ENCODE results near the gene MRTFA. TPM values are rescaled to one million over a fixed set of nuclear protein-coding genes. Genes with fewer than 3 reads are reported as not detected.
A peak's percentile ranks its signal among the peaks of the same experiment; 100 is the strongest.

The MRTFA gene
- 68.4 TPM for total RNA-seq (ENCODE audit: unreplicated experiment)
- long read RNA-seq, partial matches to known transcripts = 0 of 4 reads
- long read RNA-seq, other reads (novel, unspliced or antisense) = 4 of 4 reads

DNA sequence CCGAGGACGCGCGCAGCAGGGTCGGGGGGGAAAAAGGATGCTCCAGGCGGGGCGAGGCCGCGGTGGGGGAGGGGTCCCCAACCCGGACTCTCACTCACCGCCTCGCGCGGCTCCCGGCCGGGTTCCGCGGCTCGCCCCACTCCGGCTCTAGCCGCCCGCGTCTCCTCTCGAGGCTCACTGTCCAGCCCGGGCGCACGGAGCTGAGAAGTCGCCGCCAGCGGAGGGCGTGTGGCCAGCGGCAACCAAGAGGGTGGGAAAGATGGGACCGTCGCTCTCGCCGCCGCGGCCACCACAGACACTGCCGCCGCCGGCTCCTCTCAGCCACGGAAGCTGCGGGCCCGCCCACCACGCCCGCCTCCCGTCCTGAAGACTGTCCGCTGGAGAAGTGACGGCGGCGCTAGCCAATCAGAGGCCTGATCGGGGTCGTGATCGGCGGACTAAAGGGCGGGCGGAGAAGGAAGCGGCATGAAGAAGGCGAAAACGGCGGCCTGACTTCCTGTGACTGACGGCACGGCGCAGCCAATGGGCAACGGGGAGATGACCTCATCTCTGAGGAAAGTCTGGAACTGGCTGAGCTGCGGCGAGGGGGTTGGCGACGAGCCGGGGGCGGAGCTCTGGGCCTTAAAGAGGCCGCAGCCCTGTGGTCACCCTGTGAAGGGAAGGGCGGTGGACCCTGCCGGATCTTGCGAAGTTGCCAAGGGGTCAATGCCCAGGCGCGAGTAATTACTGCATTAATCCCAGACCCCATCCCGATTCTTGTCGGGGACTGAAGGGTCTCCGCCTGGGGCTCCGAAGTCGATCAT lies at the start of gene MRTFA:
Gene MRTFA, minus strand, starts transcription at position 340 of the 803 bp plus-strand sequence.
- no peaks in the 10 kb centered on the region for H3K9me3 Mint-ChIP-seq (ENCODE audit: unreplicated experiment)
- peak within 1 kb of the TSS; percentile 95 for H3K4me3 Mint-ChIP-seq (ENCODE audit: unreplicated experiment)
- DNase-seq (ENCODE audit: low spot score) = peak; percentile 99
- TF ChIP-seq, protein P1, sequence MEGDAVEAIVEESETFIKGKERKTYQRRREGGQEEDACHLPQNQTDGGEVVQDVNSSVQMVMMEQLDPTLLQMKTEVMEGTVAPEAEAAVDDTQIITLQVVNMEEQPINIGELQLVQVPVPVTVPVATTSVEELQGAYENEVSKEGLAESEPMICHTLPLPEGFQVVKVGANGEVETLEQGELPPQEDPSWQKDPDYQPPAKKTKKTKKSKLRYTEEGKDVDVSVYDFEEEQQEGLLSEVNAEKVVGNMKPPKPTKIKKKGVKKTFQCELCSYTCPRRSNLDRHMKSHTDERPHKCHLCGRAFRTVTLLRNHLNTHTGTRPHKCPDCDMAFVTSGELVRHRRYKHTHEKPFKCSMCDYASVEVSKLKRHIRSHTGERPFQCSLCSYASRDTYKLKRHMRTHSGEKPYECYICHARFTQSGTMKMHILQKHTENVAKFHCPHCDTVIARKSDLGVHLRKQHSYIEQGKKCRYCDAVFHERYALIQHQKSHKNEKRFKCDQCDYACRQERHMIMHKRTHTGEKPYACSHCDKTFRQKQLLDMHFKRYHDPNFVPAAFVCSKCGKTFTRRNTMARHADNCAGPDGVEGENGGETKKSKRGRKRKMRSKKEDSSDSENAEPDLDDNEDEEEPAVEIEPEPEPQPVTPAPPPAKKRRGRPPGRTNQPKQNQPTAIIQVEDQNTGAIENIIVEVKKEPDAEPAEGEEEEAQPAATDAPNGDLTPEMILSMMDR (IDR thresholded peaks at IDR 0.05; ENCODE audit: unreplicated experiment) = no peak
- no peaks in the 10 kb centered on the region for H3K36me3 Mint-ChIP-seq (ENCODE audit: low read depth, unreplicated experiment)
- peaks cover 30% of the 10 kb centered on the region for H3K4me1 Mint-ChIP-seq (ENCODE audit: unreplicated experiment)
- H3K27ac Mint-ChIP-seq (ENCODE audit: unreplicated experiment) = peak within 1 kb of the TSS; percentile 93
- H3K27me3 Mint-ChIP-seq (ENCODE audit: unreplicated experiment) = no peaks in the 10 kb centered on the region

DNA sequence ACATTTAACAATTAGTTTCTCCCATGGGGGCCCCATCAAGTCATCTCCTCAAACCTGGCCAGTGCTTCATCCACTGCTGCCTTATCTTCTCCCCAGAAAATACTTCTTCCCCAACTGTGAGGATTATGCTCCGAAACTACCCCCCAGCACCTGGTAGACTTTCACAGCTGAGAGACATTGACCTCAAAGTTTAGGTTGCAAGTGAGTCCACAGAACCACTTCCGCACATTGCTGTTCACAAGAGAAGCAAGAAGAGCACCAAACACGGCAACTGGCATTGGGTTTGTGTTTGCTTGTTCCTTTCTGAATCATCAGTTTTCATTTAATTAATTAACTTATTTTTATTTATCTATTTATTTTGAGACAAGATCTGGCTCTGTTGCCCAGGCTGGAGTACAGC lies 48.9 kb upstream of the MRTFA start:
- Mint-ChIP-seq H3K36me3 (ENCODE audit: low read depth, unreplicated experiment) (peaks cover 4% of the 10 kb centered on the region), H3K27ac (ENCODE audit: unreplicated experiment) (no peak overlapping the region), H3K4me3 (ENCODE audit: unreplicated experiment) (no peak overlapping the region), H3K27me3 (ENCODE audit: unreplicated experiment) (peaks cover 7% of the 10 kb centered on the region), H3K9me3 (ENCODE audit: unreplicated experiment) (no peaks in the 10 kb centered on the region), H3K4me1 (ENCODE audit: unreplicated experiment) (peaks cover 34% of the 10 kb centered on the region)
- DNase-seq (ENCODE audit: low spot score) = no peak
- TF ChIP-seq, protein P1 (IDR thresholded peaks at IDR 0.05; ENCODE audit: unreplicated experiment) = no peak

DNA sequence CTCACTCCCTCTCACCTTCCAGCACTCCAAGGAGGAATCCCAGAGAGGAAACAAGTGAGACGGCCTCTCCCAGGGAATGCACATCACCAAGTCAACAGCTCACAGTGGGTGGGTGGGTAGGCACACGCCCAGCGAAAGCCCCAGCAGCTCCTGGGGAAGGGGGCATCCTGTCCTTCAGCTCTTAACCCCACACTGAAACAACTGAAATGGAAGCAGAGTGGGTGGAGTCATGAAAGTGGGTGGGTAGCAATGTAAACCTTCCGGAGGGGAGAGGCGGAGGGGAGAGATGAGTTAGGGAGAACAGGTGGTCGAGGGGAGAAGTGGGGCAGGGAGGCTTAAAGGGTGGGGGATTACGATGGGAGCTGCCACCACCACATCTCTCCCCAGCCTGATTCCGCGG lies 48.2 kb upstream of the MRTFA start:
- TF ChIP-seq, protein P1 (IDR thresholded peaks at IDR 0.05; ENCODE audit: unreplicated experiment) = no peak
- Mint-ChIP-seq H3K27ac (ENCODE audit: unreplicated experiment) (no peak overlapping the region), H3K9me3 (ENCODE audit: unreplicated experiment) (no peaks in the 10 kb centered on the region), H3K36me3 (ENCODE audit: low read depth, unreplicated experiment) (peaks cover 4% of the 10 kb centered on the region), H3K4me1 (ENCODE audit: unreplicated experiment) (peaks cover 40% of the 10 kb centered on the region), H3K4me3 (ENCODE audit: unreplicated experiment) (no peak overlapping the region), H3K27me3 (ENCODE audit: unreplicated experiment) (peaks cover 8% of the 10 kb centered on the region)
- no peak for DNase-seq (ENCODE audit: low spot score)

DNA sequence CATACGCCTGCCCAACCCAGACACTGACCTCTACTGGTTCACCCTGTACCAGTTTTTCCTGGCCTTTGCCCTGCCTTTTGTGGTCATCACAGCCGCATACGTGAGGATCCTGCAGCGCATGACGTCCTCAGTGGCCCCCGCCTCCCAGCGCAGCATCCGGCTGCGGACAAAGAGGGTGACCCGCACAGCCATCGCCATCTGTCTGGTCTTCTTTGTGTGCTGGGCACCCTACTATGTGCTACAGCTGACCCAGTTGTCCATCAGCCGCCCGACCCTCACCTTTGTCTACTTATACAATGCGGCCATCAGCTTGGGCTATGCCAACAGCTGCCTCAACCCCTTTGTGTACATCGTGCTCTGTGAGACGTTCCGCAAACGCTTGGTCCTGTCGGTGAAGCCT lies 44.9 kb upstream of the MRTFA start:
- no peaks in the 10 kb centered on the region for H3K9me3 Mint-ChIP-seq (ENCODE audit: unreplicated experiment)
- peaks cover 4% of the 10 kb centered on the region for H3K36me3 Mint-ChIP-seq (ENCODE audit: low read depth, unreplicated experiment)
- TF ChIP-seq, protein P1 (IDR thresholded peaks at IDR 0.05; ENCODE audit: unreplicated experiment) = no peak
- peaks cover 14% of the 10 kb centered on the region for H3K27me3 Mint-ChIP-seq (ENCODE audit: unreplicated experiment)
- H3K4me3 Mint-ChIP-seq (ENCODE audit: unreplicated experiment) = no peak overlapping the region
- no peak for DNase-seq (ENCODE audit: low spot score)
- H3K4me1 Mint-ChIP-seq (ENCODE audit: unreplicated experiment) = peaks cover 54% of the 10 kb centered on the region
- no peak overlapping the region for H3K27ac Mint-ChIP-seq (ENCODE audit: unreplicated experiment)

DNA sequence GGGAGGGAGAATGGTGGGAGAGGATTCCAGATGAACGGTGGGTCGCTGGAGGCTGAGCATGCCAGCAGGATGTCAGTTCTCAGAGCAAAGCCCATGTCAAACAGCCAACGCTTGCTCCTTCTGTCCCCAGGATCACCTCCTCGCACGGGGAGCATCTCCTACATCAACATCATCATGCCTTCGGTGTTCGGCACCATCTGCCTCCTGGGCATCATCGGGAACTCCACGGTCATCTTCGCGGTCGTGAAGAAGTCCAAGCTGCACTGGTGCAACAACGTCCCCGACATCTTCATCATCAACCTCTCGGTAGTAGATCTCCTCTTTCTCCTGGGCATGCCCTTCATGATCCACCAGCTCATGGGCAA lies 44.3 kb upstream of the MRTFA start:
- TF ChIP-seq, protein P1 (IDR thresholded peaks at IDR 0.05; ENCODE audit: unreplicated experiment) = no peak
- peak overlapping the region; percentile 52 for H3K4me3 Mint-ChIP-seq (ENCODE audit: unreplicated experiment)
- DNase-seq (ENCODE audit: low spot score) = no peak
- peaks cover 61% of the 10 kb centered on the region for H3K4me1 Mint-ChIP-seq (ENCODE audit: unreplicated experiment)
- no peak overlapping the region for H3K27ac Mint-ChIP-seq (ENCODE audit: unreplicated experiment)
- peaks cover 4% of the 10 kb centered on the region for H3K36me3 Mint-ChIP-seq (ENCODE audit: low read depth, unreplicated experiment)
- H3K27me3 Mint-ChIP-seq (ENCODE audit: unreplicated experiment) = peaks cover 16% of the 10 kb centered on the region
- H3K9me3 Mint-ChIP-seq (ENCODE audit: unreplicated experiment) = no peaks in the 10 kb centered on the region
